HepG2 (cell line): Measurements from ENCODE around the gene P2RX1. TPM values are rescaled to one million over a fixed set of nuclear protein-coding genes. Genes with fewer than 3 reads are reported as not detected.

Experiments used
- ATAC-seq: fragments of 200-7000 bp; cut with Tn5 transposase; 3 replicates; pipeline ENCODE4 v1.9.1; 2020; ENCODE audit warnings: mild to moderate bottlenecking, moderate library complexity
- BruUV-seq: library from RNA; stranded (reverse); fragments of 400-500 nt; replicated peaks from 2 replicates; lab custom pipeline; 2021; lab: Mats Ljungman, UMichigan
- CTCF ChIA-PET: fragments of 300-600 bp; formaldehyde crosslinking; extraction: SDS; loops from one replicate; lab custom pipeline; 2021; ENCODE audit warnings: low total read pairs, inconsistent platforms, low intra/inter-chr PET ratio; lab: Yijun Ruan, JAX
- POLR2A ChIA-PET: fragments of 350-600 bp; sonication (Branson Sonifier 250); formaldehyde crosslinking; loops from one replicate; lab custom pipeline; 2020; ENCODE audit warnings: antibody characterized with exemption, inconsistent platforms; lab: Yijun Ruan, JAX
- DNase-seq: peaks from one replicate; pipeline ENCODE4 v3.0.0-alpha.2; 2015; ENCODE audit warnings: low spot score
- FAIRE-seq: peaks from 3 replicates; lab custom pipeline; 2011; peaks lifted over from hg19 to GRCh38; lab: Jason Lieb, UNC
- H2AFZ ChIP-seq: one replicate; pipeline ENCODE4 v1.6.1; 2011; ENCODE audit warnings: low read length, inconsistent platforms
- H3K27ac ChIP-seq: fragments of 300-600 bp; 3 replicates; pipeline ENCODE4 v1.8.0; 2011; ENCODE audit warnings: mixed run types, mild to moderate bottlenecking, mixed read lengths, low read length, inconsistent platforms; ENCODE audit not compliant: insufficient read depth; ENCODE audit errors: extremely low read length
- H3K27me3 ChIP-seq, 2 experiments: fragments of 200-600 bp in 1 of 2; 2 replicates in 1 of 2; 3 replicates in 1 of 2; pipeline versions ENCODE4 v1.6.0 to v1.8.0; 2011; ENCODE audit warnings: low read length in 2 of 2, mild to moderate bottlenecking in 2 of 2, moderate library complexity in 2 of 2, inconsistent platforms in 1 of 2; ENCODE audit not compliant: insufficient read depth in 2 of 2, control insufficient read depth in 1 of 2
- H3K36me3 ChIP-seq, 2 experiments: fragments of 200-600 bp in 1 of 2; replicated peaks in 1 of 2; 2 replicates in 1 of 2; 3 replicates in 1 of 2; pipeline versions ENCODE4 v1.5.1 to v1.8.0; 2011; ENCODE audit warnings: low read length in 2 of 2, inconsistent platforms in 1 of 2; ENCODE audit not compliant: insufficient read depth in 2 of 2, control insufficient read depth in 1 of 2
- H3K4me1 ChIP-seq: 2 replicates; pipeline ENCODE4 v1.5.1; 2012; ENCODE audit warnings: low read length, inconsistent platforms; ENCODE audit not compliant: insufficient read depth
- H3K4me2 ChIP-seq: 2 replicates; pipeline ENCODE4 v1.6.0; 2011; ENCODE audit warnings: low read depth, low read length, inconsistent platforms
- H3K4me3 ChIP-seq, 3 experiments: fragments of 200-600 bp in 1 of 3; sonication (generic), shearing (Covaris generic) in 1 of 3; replicated peaks in 1 of 3; 2 replicates each; pipeline ENCODE4 v1.5.1; 2011 to 2016; ENCODE audit warnings: low read length in 3 of 3, inconsistent platforms in 2 of 3, low read depth in 2 of 3, mild to moderate bottlenecking in 2 of 3, control low read depth in 1 of 3, mixed read lengths in 1 of 3; ENCODE audit not compliant: insufficient read depth in 1 of 3
- H3K79me2 ChIP-seq: one replicate; pipeline ENCODE4 v1.6.1; 2011; ENCODE audit warnings: low read length, inconsistent platforms; ENCODE audit not compliant: insufficient read depth
- H3K9ac ChIP-seq: 2 replicates; pipeline ENCODE4 v1.6.0; 2011; ENCODE audit warnings: mild to moderate bottlenecking, low read depth, low read length, inconsistent platforms; ENCODE audit not compliant: insufficient read depth
- H3K9me3 ChIP-seq: 2 replicates; pipeline ENCODE4 v1.5.1; 2012; ENCODE audit warnings: mild to moderate bottlenecking, low read length
- H4K20me1 ChIP-seq: 2 replicates; pipeline ENCODE4 v1.6.0; 2011; ENCODE audit warnings: inconsistent platforms, mild to moderate bottlenecking, low read length, moderate library complexity; ENCODE audit not compliant: insufficient read depth
- CENPX ChIP-seq: sonication (generic); formaldehyde crosslinking; IDR thresholded peaks from 2 replicates; pipeline ENCODE4 v1.9.0; 2021; ENCODE audit warnings: mild to moderate bottlenecking, missing genetic modification reagents, moderate library complexity
- CERS6 ChIP-seq: sonication (generic); formaldehyde crosslinking; IDR thresholded peaks from 2 replicates; pipeline ENCODE4 v1.5.0; 2020; ENCODE audit warnings: missing genetic modification reagents
- CREB1 ChIP-seq, 2 experiments: fragments of 450-650 bp in 1 of 2; IDR thresholded peaks; 2 replicates each; pipeline ENCODE4 v1.6.1; 2016 to 2017; ENCODE audit warnings: control low read depth in 1 of 2, mild to moderate bottlenecking in 1 of 2, missing compliant biosample characterization in 1 of 2, missing genetic modification characterization in 1 of 2
- E2F5 ChIP-seq: sonication (generic); formaldehyde crosslinking; conservative IDR thresholded peaks from 2 replicates; pipeline ENCODE4 v1.4.0; 2020; ENCODE audit warnings: missing genetic modification reagents
- IRF9 ChIP-seq: sonication (generic); formaldehyde crosslinking; IDR thresholded peaks from 2 replicates; pipeline ENCODE4 v1.8.0; 2022; ENCODE audit warnings: missing genetic modification reagents, mild to moderate bottlenecking, borderline replicate concordance
- MBD4 ChIP-seq: IDR thresholded peaks from 2 replicates; pipeline ENCODE4 v1.6.1; 2012; ENCODE audit warnings: low read length, inconsistent platforms, borderline replicate concordance
- ZBTB26 ChIP-seq: IDR thresholded peaks from 2 replicates; pipeline ENCODE4 v1.6.1; 2016; ENCODE audit warnings: missing compliant biosample characterization, missing genetic modification reagents, borderline replicate concordance
- ZNF3 ChIP-seq: IDR thresholded peaks from 2 replicates; pipeline ENCODE4 v1.7.0; 2017; ENCODE audit warnings: inconsistent platforms
- ZNF790 ChIP-seq: sonication (generic); formaldehyde crosslinking; IDR thresholded peaks from 2 replicates; pipeline ENCODE4 v1.8.0; 2022; ENCODE audit warnings: missing genetic modification reagents, mild to moderate bottlenecking, borderline replicate concordance
- WGBS: methylation state at CpG from one replicate; pipeline ENCODE4 v1.1.6; 2017; ENCODE audit warnings: low lambda C conversion rate; 5-methylcytosine and 5-hydroxymethylcytosine counted together
- in situ Hi-C: cut with HindIII; loops from 2 replicates; pipeline ENCODE4 v1.10.0; 2017; ENCODE audit warnings: low pct_unique_long_range_greater_than_20kb; ENCODE audit not compliant: extremely low pct_ligation_motif_present
- intact Hi-C: fragments of 100-400 bp; cut with micrococcal nuclease; formaldehyde crosslinking; loops from one replicate; pipeline ENCODE4 v1.10.0; 2022; ENCODE audit not compliant: unreplicated experiment
- polyA plus RNA-seq, 8 experiments: library from polyadenylated mRNA; depleted of rRNA in 3 of 8; stranded (reverse) in 7 of 8; unstranded in 1 of 8; fragments of >200 nt; fragmentation: Illumina TruSeq in 4 of 8; extraction: Trizol in 4 of 8; gene quantifications; 2 replicates each; pipeline versions ENCODE4 v1.2.1 to v1.2.3, GENCODE V29; 2011 to 2016; ENCODE audit warnings: low read depth in 4 of 8, missing spikeins in 1 of 8, mixed read lengths in 1 of 8; ENCODE audit not compliant: insufficient read depth in 1 of 8
- total RNA-seq, 5 experiments: library from RNA; depleted of rRNA; stranded (reverse); fragments of >200 nt; fragmentation: Illumina TruSeq; extraction: Trizol; gene quantifications; 2 replicates each; pipeline ENCODE4 v1.2.3, GENCODE V29; 2016; ENCODE audit warnings: low read depth in 1 of 5

The P2RX1 gene
- total and polyA plus RNA-seq, 2 of the 13 experiments (the other 11 are each of a cell fraction or from before 2014, with no cell fraction given) = 0.04 to 0.50 TPM

- 58% methylated on average over 10 of the region's 11 CpGs for WGBS
- POLR2A ChIA-PET = interaction anchor here (0.7 kb wide), 1 partner anchor 15 kb away, joined by 3 read pairs; no protein-coding TSS in a partner anchor
- CTCF ChIA-PET = no interaction called here
- no peak overlapping the region for H3K27ac ChIP-seq
- in situ Hi-C loops (loop anchor here (5.0 to 10.0 kb wide), 2 partner anchors 43 to 164 kb away; no protein-coding TSS in a partner anchor), intact Hi-C loops (no loop called here)
- H3K9me3 ChIP-seq = no peaks in the 10 kb centered on the region
- H3K79me2 ChIP-seq = no peaks in the 10 kb centered on the region
- FAIRE-seq (no peak), ATAC-seq (no peak), DNase-seq (no peak)
- no peak overlapping the region for H3K9ac ChIP-seq
- H3K4me1 ChIP-seq = peaks cover 10% of the 10 kb centered on the region
- peaks cover 2 to 28% of the 10 kb centered on the region in 2 experiments for H3K27me3 ChIP-seq
- H3K4me3 ChIP-seq = no peak overlapping the region
- no peaks in the 10 kb centered on the region for H3K36me3 ChIP-seq
- BruUV-seq = no TSS peak
- no peak overlapping the region for H2AFZ ChIP-seq
- no peak overlapping the region for H3K4me2 ChIP-seq
- H4K20me1 ChIP-seq = no peaks in the 10 kb centered on the region
- TF ChIP-seq ZNF3 (CRISPR knock-in tag) = peak; percentile 89
- TF ChIP-seq E2F5 = no peak
- no peak for TF ChIP-seq ZNF790 (CRISPR knock-in tag)
These were observed 5.6 kb downstream of the P2RX1 start for GRCh38 chr17:3910420-3911270.

GRCh38 chr17:3909257-3909656 lies 7.0 kb downstream of the P2RX1 start:
- H3K36me3 ChIP-seq = no peaks in the 10 kb centered on the region
- intact Hi-C loops = loop anchor here (5.0 to 10.0 kb wide), 2 partner anchors 62 to 174 kb away; partner anchors contain the start of gene NCBP3
- H3K27me3 ChIP-seq = peaks cover 2 to 21% of the 10 kb centered on the region in 2 experiments; a peak in 3 of 5 replicates
- CTCF ChIA-PET = no interaction called here
- H2AFZ ChIP-seq = no peak overlapping the region
- no peaks in the 10 kb centered on the region for H3K9me3 ChIP-seq
- POLR2A ChIA-PET = no interaction called here
- no peak overlapping the region for H3K9ac ChIP-seq
- no peak overlapping the region for H3K27ac ChIP-seq
- BruUV-seq = no TSS peak
- no peak for FAIRE-seq
- no peak overlapping the region for H3K4me2 ChIP-seq
- peaks cover 10% of the 10 kb centered on the region for H3K4me1 ChIP-seq
- H3K4me3 ChIP-seq = no peak overlapping the region
- DNase-seq = no peak
- H3K79me2 ChIP-seq = no peaks in the 10 kb centered on the region
- no peaks in the 10 kb centered on the region for H4K20me1 ChIP-seq
- 69% methylated on average over 12 of the region's 12 CpGs for WGBS
- in situ Hi-C loops = loop anchor here (10.0 kb wide), 1 partner anchor 174 kb away; no protein-coding TSS in a partner anchor
- no peak for ATAC-seq
- TF ChIP-seq IRF9 (CRISPR knock-in tag) (no peak), CENPX (CRISPR knock-in tag) (no peak), CERS6 (no peak), CREB1 (IDR thresholded peaks at IDR 0.05) (no peak), CREB1 (CRISPR knock-in tag; IDR thresholded peaks at IDR 0.05) (no peak), MBD4 (no peak), ZBTB26 (CRISPR knock-in tag) (no peak)
